Keratinocyte (primary cell): ENCODE results near the gene ATXN7L1. TPM values are rescaled to one million over a fixed set of nuclear protein-coding genes. Genes with fewer than 3 reads are reported as not detected.

Experiments
- DNase-seq: peaks from one replicate; pipeline ENCODE4 v3.0.0-alpha.2; 2011; ENCODE audit warnings: low read depth, missing footprints, low spot score
- FAIRE-seq: peaks from 2 replicates; lab custom pipeline; 2011; peaks lifted over from hg19 to GRCh38; lab: Jason Lieb, UNC
- H2AFZ ChIP-seq: 2 replicates; pipeline ENCODE4 v1.6.0; 2012; ENCODE audit warnings: low read length, control low read depth, inconsistent platforms; ENCODE audit not compliant: control insufficient read depth
- H3K27ac ChIP-seq: 2 replicates; pipeline ENCODE4 v1.5.1; 2011; ENCODE audit warnings: low read length; ENCODE audit not compliant: control insufficient read depth, insufficient read depth
- H3K27me3 ChIP-seq: 3 replicates; pipeline ENCODE4 v1.6.0; 2011; ENCODE audit warnings: low read length; ENCODE audit not compliant: control insufficient read depth, insufficient read depth; ENCODE audit errors: extremely low read depth
- H3K36me3 ChIP-seq, 2 experiments: 2 replicates in 1 of 2; 3 replicates in 1 of 2; pipeline ENCODE4 v1.5.1; 2011; ENCODE audit warnings: low read length in 2 of 2, mild to moderate bottlenecking in 1 of 2; ENCODE audit not compliant: control insufficient read depth in 2 of 2, insufficient read depth in 2 of 2; ENCODE audit errors: extremely low read depth in 1 of 2
- H3K4me1 ChIP-seq: 3 replicates; pipeline ENCODE4 v1.5.1; 2011; ENCODE audit warnings: low read length; ENCODE audit not compliant: control insufficient read depth, insufficient read depth; ENCODE audit errors: extremely low read depth
- H3K4me2 ChIP-seq: 3 replicates; pipeline ENCODE4 v1.6.0; 2011; ENCODE audit warnings: low read depth, low read length; ENCODE audit not compliant: control insufficient read depth, insufficient read depth; ENCODE audit errors: extremely low read depth
- H3K4me3 ChIP-seq, 3 experiments: fragments of 200-600 bp in 1 of 3; sonication (generic) in 1 of 3; 2 replicates in 2 of 3; 3 replicates in 1 of 3; pipeline ENCODE4 v1.5.1; 2011 to 2016; ENCODE audit warnings: low read length in 3 of 3, mild to moderate bottlenecking in 3 of 3, control low read depth in 2 of 3, inconsistent platforms in 1 of 3, low read depth in 1 of 3, mixed read lengths in 1 of 3, mixed run types in 1 of 3, moderate library complexity in 1 of 3; ENCODE audit not compliant: control insufficient read depth in 2 of 3, insufficient read depth in 2 of 3; ENCODE audit errors: extremely low read depth in 1 of 3
- H3K79me2 ChIP-seq: 2 replicates; pipeline ENCODE4 v1.6.0; 2012; ENCODE audit warnings: low read length; ENCODE audit not compliant: control insufficient read depth, insufficient read depth
- H3K9ac ChIP-seq: 3 replicates; pipeline ENCODE4 v1.6.0; 2011; ENCODE audit warnings: low read length; ENCODE audit not compliant: control insufficient read depth, insufficient read depth; ENCODE audit errors: extremely low read depth
- H3K9me1 ChIP-seq: 3 replicates; pipeline ENCODE4 v1.6.0; 2011; ENCODE audit warnings: low read length; ENCODE audit not compliant: control insufficient read depth, insufficient read depth; ENCODE audit errors: extremely low read depth
- H3K9me3 ChIP-seq: 2 replicates; pipeline ENCODE4 v1.5.1; 2012; ENCODE audit warnings: low read depth, low read length; ENCODE audit not compliant: control insufficient read depth
- H4K20me1 ChIP-seq: 3 replicates; pipeline ENCODE4 v1.6.0; 2011; ENCODE audit warnings: low read length; ENCODE audit not compliant: control insufficient read depth, insufficient read depth; ENCODE audit errors: extremely low read depth
- CTCF ChIP-seq, 3 experiments: IDR thresholded peaks in 1 of 3; conservative IDR thresholded peaks in 1 of 3; optimal IDR thresholded peaks in 1 of 3; 2 replicates in 2 of 3; 3 replicates in 1 of 3; pipeline versions ENCODE3 to v1.5.1; 2011; ENCODE audit warnings: low read length in 3 of 3, mild to moderate bottlenecking in 3 of 3, moderate library complexity in 2 of 3, control low read depth in 1 of 3, inconsistent platforms in 1 of 3; ENCODE audit not compliant: insufficient read depth in 2 of 3; ENCODE audit errors: extremely low read depth in 1 of 3
- EZH2 ChIP-seq: IDR thresholded peaks from one replicate; pipeline ENCODE4 v1.6.1; 2012; ENCODE audit warnings: inconsistent platforms, mild to moderate bottlenecking, low read length, moderate library complexity
- dilution Hi-C: fragments of 300-500 bp; cut with MboI; formaldehyde crosslinking; loops from one replicate; pipeline ENCODE4 v1.7.0; 2020; ENCODE audit warnings: low sequenced_read_pairs; ENCODE audit not compliant: extremely low pct_ligation_motif_present
- polyA plus RNA-seq, 5 experiments: library from polyadenylated mRNA; depleted of rRNA in 3 of 5; stranded (reverse) in 3 of 5; stranded (forward) in 1 of 5; unstranded in 1 of 5; fragments of >200 nt; gene quantifications; 1 replicate in 1 of 5; 2 replicates in 3 of 5; 3 replicates in 1 of 5; pipeline versions ENCODE4 v1.2.1 to v1.2.3, GENCODE V29; 2011 to 2012; ENCODE audit warnings: missing spikeins in 2 of 5, low read depth in 1 of 5, low replicate concordance in 1 of 5

The ATXN7L1 gene
- polyA plus RNA-seq, 1 donor (not counting 4 experiments of a cell fraction or from before 2014, with no cell fraction given): 4.8 TPM

- Histone ChIP-seq H3K36me3 (no peaks in the 10 kb centered on the region), H3K27me3 (no peaks in the 10 kb centered on the region), H3K27ac (no peak overlapping the region), H4K20me1 (no peaks in the 10 kb centered on the region), H3K4me3 (no peak overlapping the region), H2AFZ (no peak overlapping the region), H3K4me1 (peaks cover 2% of the 10 kb centered on the region), H3K4me2 (no peak overlapping the region), H3K79me2 (no peaks in the 10 kb centered on the region), H3K9me1 (no peaks in the 10 kb centered on the region), H3K9ac (no peak overlapping the region), H3K9me3 (no peaks in the 10 kb centered on the region)
- DNase-seq (no peak), FAIRE-seq (no peak)
- TF ChIP-seq CTCF (optimal IDR thresholded peaks at IDR 0.05 in 1 of 3, IDR thresholded peaks at IDR 0.05 in 1 of 3, conservative IDR thresholded peaks at IDR 0.05 in 1 of 3; ENCODE audit: extremely low read depth in 1 of 3, insufficient read depth in 2 of 3, low read length in 3 of 3) (no peak), EZH2 (no peak)
- dilution Hi-C loops: no loop called here
These were observed 299.1 kb downstream of the ATXN7L1 start for GRCh38 chr7:105577251-105577650.

- dilution Hi-C loops: no loop called here
- H3K4me3 ChIP-seq: no peak overlapping the region
- H3K36me3 ChIP-seq: peaks cover 3 to 11% of the 10 kb centered on the region in 2 experiments
- no peak overlapping the region for H3K9ac ChIP-seq
- no peaks in the 10 kb centered on the region for H3K27me3 ChIP-seq
- DNase-seq: no peak
- H3K9me1 ChIP-seq: no peaks in the 10 kb centered on the region
- H3K4me1 ChIP-seq: no peaks in the 10 kb centered on the region
- H3K4me2 ChIP-seq: no peak overlapping the region
- H2AFZ ChIP-seq: no peak overlapping the region
- no peak overlapping the region for H3K27ac ChIP-seq
- FAIRE-seq: no peak
- TF ChIP-seq EZH2 (no peak), CTCF (optimal IDR thresholded peaks at IDR 0.05 in 1 of 3, IDR thresholded peaks at IDR 0.05 in 1 of 3, conservative IDR thresholded peaks at IDR 0.05 in 1 of 3; ENCODE audit: extremely low read depth in 1 of 3, insufficient read depth in 2 of 3, low read length in 3 of 3) (no peak)
- H3K9me3 ChIP-seq: no peaks in the 10 kb centered on the region
- H4K20me1 ChIP-seq: no peaks in the 10 kb centered on the region
- H3K79me2 ChIP-seq: no peaks in the 10 kb centered on the region
These were observed 304.5 kb downstream of the ATXN7L1 start for GRCh38 chr7:105571891-105572290.
